Keratinocyte (primary cell): ENCODE data around the gene SLC9A4. TPM values are rescaled to one million over a fixed set of nuclear protein-coding genes. Genes with fewer than 3 reads are reported as not detected.

Source experiments
- DNase-seq: peaks from one replicate; pipeline ENCODE4 v3.0.0-alpha.2; 2011; ENCODE audit warnings: low read depth, missing footprints, low spot score
- FAIRE-seq: peaks from 2 replicates; lab custom pipeline; 2011; peaks lifted over from hg19 to GRCh38; lab: Jason Lieb, UNC
- H2AFZ ChIP-seq: 2 replicates; pipeline ENCODE4 v1.6.0; 2012; ENCODE audit warnings: low read length, control low read depth, inconsistent platforms; ENCODE audit not compliant: control insufficient read depth
- H3K27ac ChIP-seq: 2 replicates; pipeline ENCODE4 v1.5.1; 2011; ENCODE audit warnings: low read length; ENCODE audit not compliant: control insufficient read depth, insufficient read depth
- H3K27me3 ChIP-seq: 3 replicates; pipeline ENCODE4 v1.6.0; 2011; ENCODE audit warnings: low read length; ENCODE audit not compliant: control insufficient read depth, insufficient read depth; ENCODE audit errors: extremely low read depth
- H3K36me3 ChIP-seq, 2 experiments: 2 replicates in 1 of 2; 3 replicates in 1 of 2; pipeline ENCODE4 v1.5.1; 2011; ENCODE audit warnings: low read length in 2 of 2, mild to moderate bottlenecking in 1 of 2; ENCODE audit not compliant: control insufficient read depth in 2 of 2, insufficient read depth in 2 of 2; ENCODE audit errors: extremely low read depth in 1 of 2
- H3K4me1 ChIP-seq: 3 replicates; pipeline ENCODE4 v1.5.1; 2011; ENCODE audit warnings: low read length; ENCODE audit not compliant: control insufficient read depth, insufficient read depth; ENCODE audit errors: extremely low read depth
- H3K4me2 ChIP-seq: 3 replicates; pipeline ENCODE4 v1.6.0; 2011; ENCODE audit warnings: low read depth, low read length; ENCODE audit not compliant: control insufficient read depth, insufficient read depth; ENCODE audit errors: extremely low read depth
- H3K4me3 ChIP-seq, 3 experiments: fragments of 200-600 bp in 1 of 3; sonication (generic) in 1 of 3; 2 replicates in 2 of 3; 3 replicates in 1 of 3; pipeline ENCODE4 v1.5.1; 2011 to 2016; ENCODE audit warnings: low read length in 3 of 3, mild to moderate bottlenecking in 3 of 3, control low read depth in 2 of 3, inconsistent platforms in 1 of 3, low read depth in 1 of 3, mixed read lengths in 1 of 3, mixed run types in 1 of 3, moderate library complexity in 1 of 3; ENCODE audit not compliant: control insufficient read depth in 2 of 3, insufficient read depth in 2 of 3; ENCODE audit errors: extremely low read depth in 1 of 3
- H3K79me2 ChIP-seq: 2 replicates; pipeline ENCODE4 v1.6.0; 2012; ENCODE audit warnings: low read length; ENCODE audit not compliant: control insufficient read depth, insufficient read depth
- H3K9ac ChIP-seq: 3 replicates; pipeline ENCODE4 v1.6.0; 2011; ENCODE audit warnings: low read length; ENCODE audit not compliant: control insufficient read depth, insufficient read depth; ENCODE audit errors: extremely low read depth
- H3K9me1 ChIP-seq: 3 replicates; pipeline ENCODE4 v1.6.0; 2011; ENCODE audit warnings: low read length; ENCODE audit not compliant: control insufficient read depth, insufficient read depth; ENCODE audit errors: extremely low read depth
- H3K9me3 ChIP-seq: 2 replicates; pipeline ENCODE4 v1.5.1; 2012; ENCODE audit warnings: low read depth, low read length; ENCODE audit not compliant: control insufficient read depth
- H4K20me1 ChIP-seq: 3 replicates; pipeline ENCODE4 v1.6.0; 2011; ENCODE audit warnings: low read length; ENCODE audit not compliant: control insufficient read depth, insufficient read depth; ENCODE audit errors: extremely low read depth
- EZH2 ChIP-seq: IDR thresholded peaks from one replicate; pipeline ENCODE4 v1.6.1; 2012; ENCODE audit warnings: inconsistent platforms, mild to moderate bottlenecking, low read length, moderate library complexity
- dilution Hi-C: fragments of 300-500 bp; cut with MboI; formaldehyde crosslinking; loops from one replicate; pipeline ENCODE4 v1.7.0; 2020; ENCODE audit warnings: low sequenced_read_pairs; ENCODE audit not compliant: extremely low pct_ligation_motif_present
- polyA plus RNA-seq, 5 experiments: library from polyadenylated mRNA; depleted of rRNA in 3 of 5; stranded (reverse) in 3 of 5; stranded (forward) in 1 of 5; unstranded in 1 of 5; fragments of >200 nt; gene quantifications; 1 replicate in 1 of 5; 2 replicates in 3 of 5; 3 replicates in 1 of 5; pipeline versions ENCODE4 v1.2.1 to v1.2.3, GENCODE V29; 2011 to 2012; ENCODE audit warnings: missing spikeins in 2 of 5, low read depth in 1 of 5, low replicate concordance in 1 of 5
- TF ChIP-seq, protein P1 (sequence below), 3 experiments: IDR thresholded peaks in 1 of 3; conservative IDR thresholded peaks in 1 of 3; optimal IDR thresholded peaks in 1 of 3; 2 replicates in 2 of 3; 3 replicates in 1 of 3; pipeline versions ENCODE3 to v1.5.1; 2011; ENCODE audit warnings: low read length in 3 of 3, mild to moderate bottlenecking in 3 of 3, moderate library complexity in 2 of 3, control low read depth in 1 of 3, inconsistent platforms in 1 of 3; ENCODE audit not compliant: insufficient read depth in 2 of 3; ENCODE audit errors: extremely low read depth in 1 of 3

SLC9A4 gene
- polyA plus RNA-seq, 1 donor (not counting 4 experiments of a cell fraction or from before 2014, with no cell fraction given), result not detected

DNA sequence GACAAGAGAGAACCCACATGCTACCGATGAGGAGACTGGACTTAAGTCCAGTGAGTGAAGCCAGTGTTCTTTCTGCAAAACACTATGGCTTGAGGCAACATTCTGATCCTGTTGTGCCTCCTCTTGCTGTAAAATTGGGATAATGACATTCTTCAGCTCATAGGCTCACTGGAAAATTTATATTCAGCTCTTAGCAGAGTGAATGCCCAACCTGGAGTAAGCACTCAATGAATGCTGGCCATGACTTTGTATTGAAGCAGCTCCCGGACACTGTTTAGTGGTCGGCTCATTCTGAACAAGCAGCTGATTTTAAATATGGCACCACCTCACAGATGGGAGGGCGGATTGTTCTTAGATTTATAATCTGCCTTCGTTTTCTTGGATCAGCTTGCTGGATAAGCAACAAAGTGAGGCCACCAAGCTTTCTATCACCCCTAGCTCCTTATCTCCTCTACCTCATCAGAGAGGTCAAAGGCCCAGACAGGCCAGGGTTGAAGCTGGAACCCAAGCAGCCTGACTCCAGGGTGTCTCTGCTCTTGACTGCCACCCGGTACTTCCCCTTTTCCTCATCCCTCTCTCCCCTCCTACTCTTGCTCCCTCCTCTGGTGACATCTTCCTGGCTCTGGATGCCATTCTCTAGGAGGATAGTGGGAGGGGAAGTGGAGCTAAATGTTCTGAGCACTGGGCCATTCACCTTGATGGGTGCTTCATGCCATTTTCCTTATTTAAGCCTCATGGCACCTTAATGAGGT, 11.5 kb downstream of the SLC9A4 start:
- Histone ChIP-seq H4K20me1 (no peaks in the 10 kb centered on the region), H3K27me3 (no peaks in the 10 kb centered on the region), H2AFZ (no peak overlapping the region), H3K9ac (no peak overlapping the region), H3K4me1 (peaks cover 18% of the 10 kb centered on the region), H3K4me2 (no peak overlapping the region), H3K9me1 (no peaks in the 10 kb centered on the region), H3K27ac (no peak overlapping the region), H3K9me3 (no peaks in the 10 kb centered on the region), H3K79me2 (no peaks in the 10 kb centered on the region), H3K36me3 (no peaks in the 10 kb centered on the region), H3K4me3 (no peak overlapping the region)
- no peak for FAIRE-seq
- no peak for TF ChIP-seq EZH2
- TF ChIP-seq, protein P1, sequence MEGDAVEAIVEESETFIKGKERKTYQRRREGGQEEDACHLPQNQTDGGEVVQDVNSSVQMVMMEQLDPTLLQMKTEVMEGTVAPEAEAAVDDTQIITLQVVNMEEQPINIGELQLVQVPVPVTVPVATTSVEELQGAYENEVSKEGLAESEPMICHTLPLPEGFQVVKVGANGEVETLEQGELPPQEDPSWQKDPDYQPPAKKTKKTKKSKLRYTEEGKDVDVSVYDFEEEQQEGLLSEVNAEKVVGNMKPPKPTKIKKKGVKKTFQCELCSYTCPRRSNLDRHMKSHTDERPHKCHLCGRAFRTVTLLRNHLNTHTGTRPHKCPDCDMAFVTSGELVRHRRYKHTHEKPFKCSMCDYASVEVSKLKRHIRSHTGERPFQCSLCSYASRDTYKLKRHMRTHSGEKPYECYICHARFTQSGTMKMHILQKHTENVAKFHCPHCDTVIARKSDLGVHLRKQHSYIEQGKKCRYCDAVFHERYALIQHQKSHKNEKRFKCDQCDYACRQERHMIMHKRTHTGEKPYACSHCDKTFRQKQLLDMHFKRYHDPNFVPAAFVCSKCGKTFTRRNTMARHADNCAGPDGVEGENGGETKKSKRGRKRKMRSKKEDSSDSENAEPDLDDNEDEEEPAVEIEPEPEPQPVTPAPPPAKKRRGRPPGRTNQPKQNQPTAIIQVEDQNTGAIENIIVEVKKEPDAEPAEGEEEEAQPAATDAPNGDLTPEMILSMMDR (optimal IDR thresholded peaks at IDR 0.05 in 1 of 3, IDR thresholded peaks at IDR 0.05 in 1 of 3, conservative IDR thresholded peaks at IDR 0.05 in 1 of 3; ENCODE audit: extremely low read depth in 1 of 3, insufficient read depth in 2 of 3, low read length in 3 of 3), result no peak
- DNase-seq, result no peak
- dilution Hi-C loops, result no loop called here

- no peak for FAIRE-seq
- H3K27me3 ChIP-seq, result no peaks in the 10 kb centered on the region
- no peaks in the 10 kb centered on the region for H3K9me1 ChIP-seq
- no peak overlapping the region for H2AFZ ChIP-seq
- no peaks in the 10 kb centered on the region for H3K79me2 ChIP-seq
- H3K4me1 ChIP-seq, result peaks cover 18% of the 10 kb centered on the region
- no peaks in the 10 kb centered on the region for H3K9me3 ChIP-seq
- no peak overlapping the region for H3K27ac ChIP-seq
- H3K9ac ChIP-seq, result no peak overlapping the region
- no peak overlapping the region for H3K4me3 ChIP-seq
- TF ChIP-seq EZH2, result no peak
- TF ChIP-seq, protein P1 (optimal IDR thresholded peaks at IDR 0.05 in 1 of 3, IDR thresholded peaks at IDR 0.05 in 1 of 3, conservative IDR thresholded peaks at IDR 0.05 in 1 of 3; ENCODE audit: extremely low read depth in 1 of 3, insufficient read depth in 2 of 3, low read length in 3 of 3), result no peak
- no peak overlapping the region for H3K4me2 ChIP-seq
- no peaks in the 10 kb centered on the region for H3K36me3 ChIP-seq
- no peaks in the 10 kb centered on the region for H4K20me1 ChIP-seq
- no peak for DNase-seq
- dilution Hi-C loops, result no loop called here
Measured at GRCh38 chr2:102485147-102485785, 12.2 kb downstream of the SLC9A4 start.
